Gastrocnemius medialis (tissue), 4 donors: Measurements from ENCODE around the gene POLR3G.

ENCODE experiments used
- CTCF ChIP-seq, 5 experiments: fragments of 450-650 bp in 3 of 5; fragments of 200-600 bp in 2 of 5; sonication (generic) in 2 of 5; IDR thresholded peaks in 4 of 5; conservative IDR thresholded peaks in 1 of 5; 1 replicate in 4 of 5; 2 replicates in 1 of 5; pipeline ENCODE4 v1.5.1; 2016 to 2019; ENCODE audit warnings: antibody characterized with exemption in 5 of 5, mild to moderate bottlenecking in 3 of 5, moderate library complexity in 3 of 5
- POLR2A ChIP-seq, 2 donors: fragments of 450-650 bp; IDR thresholded peaks; one replicate each; pipeline ENCODE4 v1.6.1; 2017; ENCODE audit warnings: antibody characterized with exemption in 2 of 2, mild to moderate bottlenecking in 2 of 2, moderate library complexity in 2 of 2

DNA sequence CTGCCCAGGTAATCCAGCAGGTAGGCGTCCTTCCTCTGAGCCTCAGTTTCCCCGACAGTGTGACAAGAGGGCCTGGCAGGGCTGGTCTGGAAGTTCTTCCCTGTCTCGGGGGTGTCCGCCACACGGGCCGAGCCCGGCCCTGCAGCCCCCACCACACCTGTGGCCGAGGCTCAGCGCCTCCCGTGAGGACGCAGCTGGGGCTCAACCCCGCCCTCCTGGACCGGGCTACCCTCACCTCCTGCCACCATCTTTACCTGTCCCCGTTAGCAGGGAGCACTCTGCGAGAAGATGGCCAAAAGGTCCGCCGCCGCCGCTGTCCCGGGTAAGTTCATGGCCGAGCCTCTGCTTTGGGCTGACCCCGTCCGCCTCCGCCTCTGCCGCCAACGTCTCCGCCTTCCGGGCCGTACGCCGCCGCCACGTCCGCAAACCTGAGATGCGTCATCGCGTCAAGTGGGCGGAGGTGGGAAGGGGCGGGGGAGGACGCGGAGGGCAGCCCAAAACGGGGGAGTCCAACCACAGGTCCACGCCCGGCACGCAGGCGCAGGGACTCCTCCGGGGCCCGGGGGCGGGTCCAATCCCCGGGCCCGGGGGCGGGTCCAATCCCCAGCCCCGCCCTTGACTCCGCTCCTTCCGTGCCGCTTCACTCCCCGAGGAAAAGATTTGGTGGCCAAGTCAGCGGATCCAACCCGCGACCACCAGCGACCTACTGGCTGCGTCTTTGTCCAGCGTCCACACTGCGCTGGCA is 54.7 kb downstream of the POLR3G start, which contains the start of gene LYSMD3:
- TF ChIP-seq CTCF (IDR thresholded peaks at IDR 0.05 in 4 of 5, conservative IDR thresholded peaks at IDR 0.05 in 1 of 5) (no peak), POLR2A (IDR thresholded peaks at IDR 0.05) (peak; percentile 81 to 90)
